ENCODE data around the gene CELSR1. TPM values are rescaled to one million over a fixed set of nuclear protein-coding genes. Genes with fewer than 3 reads are reported as not detected.

The CELSR1 gene
- total RNA-seq, 1 donor from 2014 or later: 0.27 TPM

- H3K4me3 Mint-ChIP-seq (ENCODE audit: unreplicated experiment): no peak overlapping the region
- H3K36me3 Mint-ChIP-seq (ENCODE audit: unreplicated experiment): no peaks in the 10 kb centered on the region
- DNase-seq: no peak
- H3K27me3 Mint-ChIP-seq (ENCODE audit: unreplicated experiment): peaks cover 3% of the 10 kb centered on the region
- H3K4me1 Mint-ChIP-seq (ENCODE audit: low read depth, unreplicated experiment): peaks cover 5% of the 10 kb centered on the region
- TF ChIP-seq CTCF (IDR thresholded peaks at IDR 0.05; ENCODE audit: partially characterized antibody, unreplicated experiment): no peak
- no peaks in the 10 kb centered on the region for H3K9me3 Mint-ChIP-seq (ENCODE audit: unreplicated experiment)
- no peak overlapping the region for H3K27ac Mint-ChIP-seq (ENCODE audit: unreplicated experiment)
Measured at GRCh38 chr22:46446799-46447198, 90.6 kb downstream of the CELSR1 start.

GRCh38 chr22:46445771-46446420 is 91.5 kb downstream of the CELSR1 start:
- peaks cover 3% of the 10 kb centered on the region for H3K27me3 Mint-ChIP-seq (ENCODE audit: unreplicated experiment)
- no peak for DNase-seq
- no peaks in the 10 kb centered on the region for H3K9me3 Mint-ChIP-seq (ENCODE audit: unreplicated experiment)
- no peaks in the 10 kb centered on the region for H3K36me3 Mint-ChIP-seq (ENCODE audit: unreplicated experiment)
- no peak overlapping the region for H3K4me3 Mint-ChIP-seq (ENCODE audit: unreplicated experiment)
- H3K27ac Mint-ChIP-seq (ENCODE audit: unreplicated experiment): no peak overlapping the region
- TF ChIP-seq CTCF (IDR thresholded peaks at IDR 0.05; ENCODE audit: partially characterized antibody, unreplicated experiment): no peak
- H3K4me1 Mint-ChIP-seq (ENCODE audit: low read depth, unreplicated experiment): peaks cover 5% of the 10 kb centered on the region

GRCh38 chr22:46444390-46444854 is 93.0 kb downstream of the CELSR1 start:
- Mint-ChIP-seq H3K27me3 (ENCODE audit: unreplicated experiment) (peaks cover 3% of the 10 kb centered on the region), H3K9me3 (ENCODE audit: unreplicated experiment) (no peaks in the 10 kb centered on the region), H3K36me3 (ENCODE audit: unreplicated experiment) (no peaks in the 10 kb centered on the region), H3K4me3 (ENCODE audit: unreplicated experiment) (no peak overlapping the region), H3K27ac (ENCODE audit: unreplicated experiment) (no peak overlapping the region), H3K4me1 (ENCODE audit: low read depth, unreplicated experiment) (peaks cover 5% of the 10 kb centered on the region)
- no peak for TF ChIP-seq CTCF (IDR thresholded peaks at IDR 0.05; ENCODE audit: partially characterized antibody, unreplicated experiment)
- no peak for DNase-seq

- Mint-ChIP-seq H3K9me3 (ENCODE audit: unreplicated experiment) (no peaks in the 10 kb centered on the region), H3K4me1 (ENCODE audit: low read depth, unreplicated experiment) (peaks cover 5% of the 10 kb centered on the region), H3K36me3 (ENCODE audit: unreplicated experiment) (no peaks in the 10 kb centered on the region), H3K27me3 (ENCODE audit: unreplicated experiment) (peaks cover 3% of the 10 kb centered on the region), H3K27ac (ENCODE audit: unreplicated experiment) (no peak overlapping the region), H3K4me3 (ENCODE audit: unreplicated experiment) (no peak overlapping the region)
- no peak for DNase-seq
- no peak for TF ChIP-seq CTCF (IDR thresholded peaks at IDR 0.05; ENCODE audit: partially characterized antibody, unreplicated experiment)
Measured at GRCh38 chr22:46443850-46444389, 93.5 kb downstream of the CELSR1 start.

- Mint-ChIP-seq H3K27ac (ENCODE audit: unreplicated experiment) (no peak overlapping the region), H3K36me3 (ENCODE audit: unreplicated experiment) (no peaks in the 10 kb centered on the region), H3K9me3 (ENCODE audit: unreplicated experiment) (no peaks in the 10 kb centered on the region), H3K4me1 (ENCODE audit: low read depth, unreplicated experiment) (peaks cover 5% of the 10 kb centered on the region), H3K27me3 (ENCODE audit: unreplicated experiment) (peaks cover 3% of the 10 kb centered on the region), H3K4me3 (ENCODE audit: unreplicated experiment) (no peak overlapping the region)
- no peak for TF ChIP-seq CTCF (IDR thresholded peaks at IDR 0.05; ENCODE audit: partially characterized antibody, unreplicated experiment)
- DNase-seq: no peak
Measured at GRCh38 chr22:46442217-46442853, 95.1 kb downstream of the CELSR1 start.

Measured in glutamatergic neuron (in vitro differentiated cells).